SK-N-SH (cell line): ENCODE results near the gene PER1.

ENCODE experiments used
- CTCF ChIP-seq: fragments of 200-600 bp; sonication (generic); IDR thresholded peaks from 2 replicates; pipeline ENCODE4 v1.6.1; 2017; ENCODE audit warnings: antibody characterized with exemption, mild to moderate bottlenecking, moderate library complexity
- EP300 ChIP-seq, 2 experiments: IDR thresholded peaks; 2 replicates each; pipeline versions ENCODE4 v1.4.0 to v1.6.1; 2012; ENCODE audit warnings: borderline replicate concordance in 1 of 2, low read depth in 1 of 2, low read length in 1 of 2
- FOXM1 ChIP-seq: IDR thresholded peaks from 2 replicates; pipeline ENCODE4 v1.4.0; 2012; ENCODE audit warnings: low read depth, mild to moderate bottlenecking
- NFIC ChIP-seq: IDR thresholded peaks from 2 replicates; pipeline ENCODE4 v1.4.0; 2012; ENCODE audit warnings: borderline replicate concordance
- NRF1 ChIP-seq: IDR thresholded peaks from 2 replicates; pipeline ENCODE4 v1.6.1; 2012; ENCODE audit warnings: low read depth, mild to moderate bottlenecking, low read length
- POLR2AphosphoS5 ChIP-seq: IDR thresholded peaks from 2 replicates; pipeline ENCODE4 v1.6.1; 2012; ENCODE audit warnings: low read depth, low read length

- TF ChIP-seq NFIC (no peak), CTCF (no peak), EP300 (IDR thresholded peaks at IDR 0.05; ENCODE audit: borderline replicate concordance in 1 of 2, low read depth in 1 of 2, low read length in 1 of 2) (no peak), POLR2AphosphoS5 (no peak), FOXM1 (no peak), NRF1 (no peak)
Measured at GRCh38 chr17:8173871-8174322, 21.7 kb upstream of the PER1 start.
